NCI-H1105 (cell line): ENCODE results near the gene NCMAP.
"Not testable (repeated sequence)": the region's sequence is repeated elsewhere in the genome, so short reads cannot be mapped to it uniquely, and the experiment has no call there.

Experiments used
- DNase-seq: peaks from one replicate; lab custom pipeline; 2025; lab: John Stamatoyannopoulos, UW

NCMAP gene, protein sequence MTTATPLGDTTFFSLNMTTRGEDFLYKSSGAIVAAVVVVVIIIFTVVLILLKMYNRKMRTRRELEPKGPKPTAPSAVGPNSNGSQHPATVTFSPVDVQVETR

DNA sequence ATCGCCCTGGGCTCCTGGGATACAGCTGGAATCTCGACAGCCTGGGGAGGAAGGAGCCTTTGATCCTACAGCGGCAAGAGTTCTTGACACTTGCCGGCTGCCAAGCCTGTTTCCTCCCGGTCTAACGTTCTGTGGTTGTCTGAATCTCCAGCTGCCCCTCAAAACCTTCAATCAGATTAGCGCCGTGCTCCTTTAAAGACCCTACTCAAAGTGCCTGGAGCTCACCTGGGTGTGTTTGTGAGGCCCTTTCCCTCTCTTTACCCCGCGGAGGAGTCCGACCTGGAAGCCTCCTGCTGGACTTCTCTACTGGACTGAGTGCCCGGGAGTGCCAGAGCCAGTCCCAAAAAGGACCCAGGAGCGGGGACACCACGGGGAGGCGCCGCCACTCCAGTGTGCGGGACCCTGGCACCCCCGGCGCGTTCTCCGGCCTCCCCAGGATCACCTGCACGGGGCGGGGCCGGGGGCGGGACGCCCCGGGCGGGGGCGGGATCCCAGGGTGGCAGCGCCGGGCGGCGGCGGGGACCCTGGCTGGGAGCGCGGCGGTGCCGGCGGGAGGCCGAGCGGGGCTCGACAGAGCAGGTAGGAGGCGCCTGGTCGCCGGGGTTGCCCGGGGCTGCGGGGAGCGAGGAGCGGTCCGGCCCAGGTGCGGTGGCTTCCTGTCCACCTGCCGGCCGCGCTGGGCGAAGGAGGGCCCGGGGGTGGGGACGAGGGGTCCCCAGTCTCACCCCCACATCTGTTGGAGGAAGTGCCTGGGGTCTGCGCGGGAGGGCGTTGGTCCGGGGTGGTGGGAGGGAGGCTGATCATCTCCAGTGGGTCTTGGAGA lies at the start of gene NCMAP:
Gene NCMAP, plus strand, starts transcription at position 497 of the 823 bp plus-strand sequence. CDS start 39,344 bp downstream, outside the sequence.
- DNase-seq = peak; percentile 28

GRCh38 chr1:24506691-24507381 lies 49.1 kb upstream of the NCMAP start:
- no peak for DNase-seq

DNA sequence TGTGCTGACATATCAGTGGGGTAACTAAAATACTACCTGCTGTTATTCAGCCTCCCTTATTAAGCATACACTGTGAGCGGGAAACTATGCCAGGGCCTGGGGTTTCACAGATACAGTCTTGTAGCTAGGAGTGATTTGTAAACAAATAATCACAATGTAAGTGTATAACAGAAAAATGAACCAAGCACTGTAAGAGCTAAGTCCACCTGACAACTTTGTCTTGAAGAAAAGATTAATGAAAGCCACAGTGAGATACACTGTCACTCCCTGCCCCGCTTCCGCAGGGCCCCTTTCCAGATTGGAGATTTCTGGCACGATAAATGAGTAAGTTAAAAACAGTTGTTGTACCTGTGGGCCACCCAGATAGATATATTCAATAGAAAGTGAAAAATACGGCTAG lies 48.5 kb upstream of the NCMAP start:
- DNase-seq = no peak

- DNase-seq = no peak
Measured at GRCh38 chr1:24508911-24509310, 47.0 kb upstream of the NCMAP start.

- DNase-seq = no peak
Measured at GRCh38 chr1:24513706-24514105, 42.2 kb upstream of the NCMAP start.

- no peak for DNase-seq
Measured at GRCh38 chr1:24514946-24515345, 40.9 kb upstream of the NCMAP start.

DNA sequence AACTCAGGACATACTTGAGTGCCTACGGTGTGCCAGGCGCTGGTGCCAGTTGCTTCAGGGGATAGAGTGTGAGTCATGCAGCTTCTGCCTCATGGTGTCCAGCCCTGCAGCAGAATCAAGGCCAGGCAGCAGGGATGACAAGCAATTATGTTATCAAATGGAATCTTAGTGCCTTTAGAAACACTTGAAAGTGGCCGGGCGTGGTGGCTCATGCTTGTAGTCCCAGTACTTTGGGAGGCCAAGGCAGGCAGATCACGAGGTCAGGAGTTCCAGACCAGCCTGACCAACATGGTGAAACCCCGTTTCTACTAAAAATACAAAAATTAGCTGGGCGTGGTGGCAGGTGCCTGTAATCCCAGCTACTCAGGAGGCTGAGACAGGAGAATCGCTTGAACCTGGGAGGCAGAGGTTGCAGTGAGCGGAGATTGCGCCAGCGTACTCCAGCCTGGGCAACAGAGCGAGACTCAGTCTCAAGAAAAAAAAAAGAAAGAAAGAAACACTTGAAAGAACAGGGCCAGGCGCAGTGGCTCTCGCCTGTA lies 40.1 kb upstream of the NCMAP start:
- DNase-seq = not testable (repeated sequence)

DNA sequence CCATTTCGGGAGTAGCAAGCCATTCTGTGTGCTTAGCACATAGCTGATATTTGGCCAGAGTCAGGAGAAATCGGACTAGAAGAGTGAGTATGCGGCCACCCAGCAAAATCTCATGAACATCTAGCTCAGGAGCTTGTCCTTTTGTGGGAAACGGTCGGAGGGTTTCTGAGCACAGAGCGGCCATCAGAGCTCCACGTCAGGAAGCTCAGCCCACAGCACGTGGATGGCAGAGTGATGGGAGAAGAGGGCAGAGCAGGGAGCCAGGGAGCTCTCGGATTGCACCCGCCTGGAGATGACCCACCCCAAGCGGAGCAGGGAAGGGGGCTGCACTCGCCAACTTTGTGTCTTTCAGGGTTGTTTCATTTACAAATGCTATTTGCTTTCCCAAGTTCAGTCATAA lies 39.4 kb upstream of the NCMAP start:
- no peak for DNase-seq

DNA sequence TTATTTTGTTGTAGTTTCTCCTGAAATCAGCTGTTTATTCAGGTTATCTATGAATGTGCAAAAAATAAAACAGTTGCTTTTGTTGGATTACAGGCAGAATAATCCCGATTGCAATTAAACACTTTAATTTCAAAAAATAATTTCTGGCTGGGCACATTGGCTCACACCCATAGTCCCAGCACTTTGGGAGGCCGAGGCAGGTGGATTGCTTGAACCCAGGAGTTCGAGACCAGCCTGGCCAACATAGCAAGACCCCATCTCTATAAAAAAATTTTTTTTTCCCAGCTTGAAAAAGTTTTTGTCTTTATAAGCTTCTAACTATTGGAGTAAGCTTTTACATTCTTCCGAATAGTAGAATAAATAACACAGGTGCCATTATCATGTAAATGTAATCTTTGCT lies 38.0 kb upstream of the NCMAP start:
- DNase-seq = no peak

DNA sequence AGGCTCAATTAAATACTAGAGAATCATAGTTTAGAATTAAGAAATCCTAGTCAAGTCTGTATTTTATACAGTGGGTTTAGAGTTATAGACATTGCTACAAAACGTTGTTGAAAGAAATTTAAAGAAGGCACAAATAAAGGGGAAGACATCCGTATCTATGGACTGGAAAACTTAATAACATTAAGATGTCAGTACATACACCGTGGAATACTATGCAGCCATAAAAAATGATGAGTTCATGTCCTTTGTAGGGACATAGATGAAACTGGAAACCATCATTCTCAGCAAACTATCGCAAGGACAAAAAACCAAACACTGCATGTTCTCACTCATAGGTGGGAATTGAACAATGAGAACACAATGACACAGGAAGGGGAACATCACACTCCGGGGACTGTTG lies 35.6 kb upstream of the NCMAP start:
- not testable (repeated sequence) for DNase-seq

GRCh38 chr1:24525606-24526005 lies 30.3 kb upstream of the NCMAP start:
- no peak for DNase-seq

DNA sequence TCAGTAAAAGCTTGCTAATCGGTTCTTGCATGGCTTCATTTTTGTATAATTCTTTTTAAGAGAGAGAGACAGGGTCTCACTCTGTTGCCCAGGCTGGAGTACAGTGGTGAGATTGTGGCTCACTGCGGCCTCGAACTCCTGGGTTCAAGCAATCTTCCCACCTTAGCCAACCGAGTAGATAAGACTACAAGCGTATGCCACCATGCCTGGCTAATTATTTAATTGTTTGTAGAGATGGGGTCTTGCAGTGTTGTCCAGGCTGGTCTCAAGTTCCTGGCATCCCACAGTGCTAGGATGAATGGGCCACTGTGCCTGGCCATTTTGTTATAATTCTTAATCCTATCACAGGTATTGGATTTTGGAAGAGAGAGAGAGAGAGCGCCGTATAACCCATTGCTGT lies 29.8 kb upstream of the NCMAP start:
- DNase-seq = no peak

DNA sequence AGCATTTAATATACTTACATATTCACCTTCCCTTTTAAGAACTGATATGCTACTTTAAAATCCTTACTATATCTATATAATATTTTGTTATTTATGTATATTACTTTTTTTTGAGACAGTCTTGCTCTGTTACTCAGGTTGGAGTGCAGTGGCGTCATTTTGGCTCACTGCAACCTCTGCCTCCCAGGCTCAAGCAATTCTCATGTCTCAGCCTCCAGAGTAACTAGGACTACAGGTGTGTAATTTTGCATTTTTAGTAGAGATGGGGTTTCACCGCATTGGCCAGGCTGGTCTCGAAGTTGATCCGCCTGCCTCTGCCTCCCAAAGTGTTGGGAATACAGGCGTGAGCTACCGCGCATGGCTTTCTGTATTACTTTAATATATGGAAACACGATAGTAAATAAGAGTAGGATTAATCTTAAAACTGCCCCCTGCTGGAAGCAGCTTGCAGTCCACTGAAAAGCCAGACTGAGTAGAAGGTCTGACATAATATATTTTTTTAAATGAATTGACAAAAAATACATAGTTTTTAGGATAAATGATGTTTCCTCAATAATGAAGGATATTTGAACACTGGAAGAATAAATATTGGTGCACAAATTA lies 28.8 kb upstream of the NCMAP start:
- DNase-seq = no peak

DNA sequence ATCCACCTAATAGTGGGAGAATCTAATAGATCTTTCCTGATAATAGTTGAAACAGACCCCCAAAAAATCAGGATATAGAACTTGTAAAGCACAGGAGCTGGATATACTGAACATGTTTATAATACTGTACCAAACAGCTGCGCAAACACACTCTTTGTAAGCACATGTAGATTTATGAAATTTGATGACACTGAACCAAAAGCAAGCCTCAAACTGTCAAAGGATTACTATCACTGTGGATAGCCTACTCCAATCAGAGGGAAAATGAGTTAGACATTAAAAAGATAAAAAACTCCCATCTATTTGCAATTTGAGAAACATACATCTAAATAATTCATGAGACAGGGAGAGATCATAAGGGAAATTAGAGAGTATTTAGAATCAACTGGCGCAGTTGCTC lies 27.1 kb upstream of the NCMAP start:
- peak; percentile 51 for DNase-seq

DNA sequence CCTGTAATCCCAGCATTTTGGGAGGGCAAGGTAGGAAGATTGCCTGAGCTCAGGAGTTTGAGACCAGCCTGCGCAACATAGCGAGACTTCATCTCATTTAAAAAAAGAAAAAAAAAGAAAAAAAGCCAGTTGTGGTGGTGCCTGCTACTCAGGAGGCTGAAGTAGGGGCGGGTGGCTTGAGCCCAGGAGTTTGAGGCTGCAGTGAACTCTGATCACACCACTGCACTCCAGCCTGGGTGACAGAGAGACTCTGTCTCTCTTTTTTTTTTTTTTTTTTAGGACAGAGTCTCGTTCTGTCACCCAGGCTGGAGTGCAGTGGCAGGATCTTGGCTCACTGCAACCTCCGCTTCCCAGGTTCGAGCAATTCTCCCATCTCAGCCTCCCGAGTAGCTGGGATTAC lies 26.6 kb upstream of the NCMAP start:
- DNase-seq = not testable (repeated sequence)

- no peak for DNase-seq
Measured at GRCh38 chr1:24535021-24535424, 20.9 kb upstream of the NCMAP start.

DNA sequence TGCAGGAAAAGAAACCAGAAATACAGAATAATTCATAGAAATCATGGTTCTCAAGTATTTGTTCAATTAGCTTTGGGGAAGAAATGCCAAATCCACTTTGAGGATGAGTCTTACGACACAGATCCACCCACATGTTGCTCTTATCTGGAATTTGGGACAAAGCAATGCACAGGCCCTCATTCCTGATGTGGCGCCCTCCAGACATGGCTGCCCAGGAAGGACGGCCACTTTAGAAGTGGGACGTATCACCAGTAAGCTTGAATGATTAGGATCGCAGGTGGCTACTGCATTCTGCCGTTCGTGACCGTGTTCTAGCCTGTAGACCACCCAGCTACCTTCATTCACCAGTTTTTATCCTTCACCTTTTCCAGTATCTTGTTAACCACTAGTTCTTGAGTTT lies 20.1 kb upstream of the NCMAP start:
- no peak for DNase-seq

DNA sequence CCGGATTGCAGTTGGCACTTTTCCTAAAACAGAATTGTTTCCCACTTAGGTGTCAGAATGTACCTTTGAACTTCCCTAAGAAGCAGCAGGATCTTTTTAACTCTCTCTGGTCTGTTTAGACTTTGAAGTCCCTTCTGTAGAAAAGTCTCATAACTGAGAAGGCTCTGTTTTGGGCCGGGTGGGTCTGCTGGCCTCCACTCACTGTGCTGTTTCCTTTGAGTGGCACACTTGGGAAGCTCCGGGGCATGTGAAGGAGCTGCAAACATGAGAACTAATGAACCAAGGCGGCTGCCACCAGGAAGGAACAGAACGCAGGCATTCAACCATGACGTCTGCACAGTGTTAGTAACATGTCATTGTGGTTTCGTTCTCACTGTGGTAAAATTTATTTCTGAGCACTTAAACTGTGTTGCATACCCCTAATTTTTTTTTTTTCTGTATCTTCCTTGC lies 19.5 kb upstream of the NCMAP start:
- DNase-seq = no peak

DNA sequence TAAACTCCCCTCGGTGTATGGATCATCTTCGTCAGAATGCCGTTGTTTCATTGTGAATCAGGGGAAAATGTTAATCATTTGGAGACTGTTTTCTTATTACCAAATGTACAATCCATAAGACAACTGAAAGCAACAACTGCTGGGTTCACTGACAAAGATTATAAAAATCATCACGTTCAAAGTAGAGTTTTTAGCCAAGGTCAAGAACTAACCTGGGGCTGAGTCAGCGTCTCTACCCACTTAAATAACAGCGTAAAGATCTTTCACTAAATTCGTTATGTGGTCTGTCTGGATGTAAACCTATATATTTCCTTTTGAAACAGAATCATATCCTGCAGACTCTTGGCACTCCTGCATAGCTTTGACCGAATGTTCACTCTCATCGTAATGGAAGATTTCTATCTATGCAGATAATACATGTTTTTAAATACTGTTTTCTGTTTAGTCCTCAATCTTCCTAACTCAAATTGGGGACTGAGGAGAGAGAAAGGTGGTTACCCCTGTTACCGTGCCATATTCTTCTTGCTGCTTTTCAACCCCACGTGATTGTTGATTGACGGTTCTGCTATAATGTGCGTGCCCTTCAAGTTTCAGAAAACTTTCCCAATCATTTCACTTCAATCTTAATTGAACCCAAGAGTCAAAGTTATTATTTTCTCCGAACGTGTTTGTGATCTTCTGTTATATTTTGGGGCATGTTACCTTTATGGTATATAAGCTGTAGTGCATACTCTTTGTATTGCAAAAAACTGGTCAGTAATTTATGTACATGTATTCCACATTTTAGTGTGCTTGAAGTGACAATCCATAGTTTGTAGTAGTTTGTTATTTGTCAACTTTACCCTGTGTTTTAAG lies 15.6 kb upstream of the NCMAP start:
- no peak for DNase-seq

DNA sequence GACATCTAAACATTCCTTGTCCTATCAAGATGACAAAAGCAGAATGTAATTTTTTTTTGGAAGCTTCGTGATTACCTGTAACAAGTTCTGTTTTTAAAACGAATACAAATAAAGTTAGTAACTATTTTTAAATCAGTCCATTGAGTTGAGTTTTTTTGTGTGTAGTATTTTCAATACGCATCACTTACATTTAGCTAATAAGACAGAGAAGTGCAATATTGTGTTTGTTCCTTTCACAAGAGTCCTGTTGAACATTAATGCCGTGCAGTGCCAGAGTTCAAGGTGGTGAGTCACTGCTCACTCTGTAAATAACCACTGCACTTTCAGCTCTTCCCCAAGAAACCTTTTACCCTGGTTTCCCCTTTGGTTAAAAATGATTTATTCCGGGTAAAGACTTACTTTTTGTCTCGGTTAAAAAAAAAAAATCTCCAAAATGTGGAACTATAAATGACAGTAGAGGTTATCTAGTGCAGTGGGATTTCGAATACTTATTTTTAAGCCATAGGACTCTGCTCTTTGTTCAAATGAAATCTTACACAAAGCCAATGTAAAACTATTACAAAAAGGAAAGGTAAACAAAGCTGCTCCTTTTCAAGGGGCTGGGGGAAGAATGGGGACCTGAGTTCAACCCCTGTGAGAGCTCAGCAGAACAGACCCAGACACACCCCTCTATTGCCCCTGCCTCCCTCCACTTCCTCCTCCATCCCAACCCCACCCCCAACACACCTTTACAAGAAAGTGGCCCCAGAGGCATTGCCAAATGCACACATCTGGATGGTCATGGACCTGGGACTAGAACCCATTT lies 14.8 kb upstream of the NCMAP start:
- no peak for DNase-seq
